Activated CD4-positive, alpha-beta memory T cell treated with anti-CD3 and anti-CD28 coated beads, Interleukin-2, amount 10 ng/mL, durations not matched to agents 7 days and 5 days (primary cell): ENCODE data around the gene ATAD2B. TPM values are rescaled to one million over a fixed set of nuclear protein-coding genes. Genes with fewer than 3 reads are reported as not detected.

ENCODE experiments used
- CTCF ChIA-PET: fragments of 350-600 bp; sonication (Branson Sonifier 250); formaldehyde crosslinking; loops from one replicate; lab custom pipeline; 2021; ENCODE audit warnings: antibody characterized with exemption, inconsistent platforms; lab: Charles Lee
- POLR2A ChIA-PET: fragments of 350-600 bp; sonication (Branson Sonifier 250); formaldehyde crosslinking; loops from one replicate; lab custom pipeline; 2021; ENCODE audit warnings: antibody characterized with exemption; lab: Charles Lee
- DNase-seq: peaks from one replicate; pipeline ENCODE4 v3.0.0-alpha.2; 2020
- H3K27ac Mint-ChIP-seq: one replicate; pipeline ENCODE4 v1.8.0; 2021; ENCODE audit warnings: mild to moderate bottlenecking, mixed read lengths
- H3K27me3 Mint-ChIP-seq: one replicate; pipeline ENCODE4 v1.8.0; 2021; ENCODE audit warnings: mixed read lengths
- H3K36me3 Mint-ChIP-seq: one replicate; pipeline ENCODE4 v1.8.0; 2021; ENCODE audit warnings: low read depth, mixed read lengths
- H3K4me1 Mint-ChIP-seq: one replicate; pipeline ENCODE4 v1.8.0; 2021; ENCODE audit warnings: mixed read lengths
- H3K4me3 Mint-ChIP-seq: one replicate; pipeline ENCODE4 v1.8.0; 2021; ENCODE audit warnings: mild to moderate bottlenecking, mixed read lengths
- H3K9me3 Mint-ChIP-seq: one replicate; pipeline ENCODE4 v1.8.0; 2021; ENCODE audit warnings: mixed read lengths
- total RNA-seq, 2 experiments: library from RNA; stranded (reverse); gene quantifications; one replicate each; pipeline ENCODE4 v1.2.3, GENCODE V29; 2021

ATAD2B gene
- total RNA-seq, 2 experiments from 2014 or later: 17.6 to 19.5 TPM

DNA sequence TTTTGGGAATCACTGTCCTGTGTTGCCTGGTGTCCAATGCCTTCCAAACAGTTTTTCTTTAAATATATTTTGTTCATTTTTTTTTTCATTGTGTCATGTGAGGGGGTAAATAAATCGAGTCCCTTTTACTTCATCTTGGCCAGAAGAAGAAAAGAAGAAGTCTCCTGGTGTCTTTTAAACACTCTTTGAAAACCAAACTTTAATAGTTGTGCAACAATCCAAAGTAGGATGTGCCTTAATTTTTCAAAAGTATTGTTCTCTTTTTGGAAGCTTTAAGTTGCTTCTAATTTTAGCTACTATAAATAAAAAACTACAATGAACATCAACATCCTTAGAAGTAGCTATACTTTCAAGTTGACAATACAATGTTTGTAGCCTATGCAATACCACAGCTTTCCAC lies 154.9 kb downstream of the ATAD2B start:
- no peak for DNase-seq
- Mint-ChIP-seq H3K27me3 (no peaks in the 10 kb centered on the region), H3K9me3 (no peaks in the 10 kb centered on the region), H3K4me1 (no peaks in the 10 kb centered on the region), H3K4me3 (no peak overlapping the region), H3K27ac (no peak overlapping the region), H3K36me3 (peaks cover 37% of the 10 kb centered on the region)
- ChIA-PET POLR2A (no interaction called here), CTCF (no interaction called here)

DNA sequence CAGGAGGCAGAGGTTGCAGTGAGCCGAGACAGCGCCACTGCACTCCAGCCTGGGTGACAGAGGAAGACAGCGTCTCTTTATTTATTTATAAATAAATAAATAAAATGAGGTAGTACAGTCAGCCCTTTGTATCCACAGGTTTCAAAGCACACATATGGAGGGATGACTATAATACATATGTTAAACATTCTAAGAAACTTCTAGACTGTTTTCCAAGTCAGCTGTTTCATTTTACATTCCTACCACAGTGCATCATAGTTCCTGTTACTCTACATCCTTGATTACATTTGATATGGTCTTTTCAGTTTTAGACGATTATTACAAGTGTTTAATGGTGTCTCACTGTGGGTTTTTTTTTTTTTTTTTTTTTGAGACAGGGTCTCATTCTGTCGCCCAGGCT lies 157.6 kb downstream of the ATAD2B start:
- no peak overlapping the region for H3K4me3 Mint-ChIP-seq

DNA sequence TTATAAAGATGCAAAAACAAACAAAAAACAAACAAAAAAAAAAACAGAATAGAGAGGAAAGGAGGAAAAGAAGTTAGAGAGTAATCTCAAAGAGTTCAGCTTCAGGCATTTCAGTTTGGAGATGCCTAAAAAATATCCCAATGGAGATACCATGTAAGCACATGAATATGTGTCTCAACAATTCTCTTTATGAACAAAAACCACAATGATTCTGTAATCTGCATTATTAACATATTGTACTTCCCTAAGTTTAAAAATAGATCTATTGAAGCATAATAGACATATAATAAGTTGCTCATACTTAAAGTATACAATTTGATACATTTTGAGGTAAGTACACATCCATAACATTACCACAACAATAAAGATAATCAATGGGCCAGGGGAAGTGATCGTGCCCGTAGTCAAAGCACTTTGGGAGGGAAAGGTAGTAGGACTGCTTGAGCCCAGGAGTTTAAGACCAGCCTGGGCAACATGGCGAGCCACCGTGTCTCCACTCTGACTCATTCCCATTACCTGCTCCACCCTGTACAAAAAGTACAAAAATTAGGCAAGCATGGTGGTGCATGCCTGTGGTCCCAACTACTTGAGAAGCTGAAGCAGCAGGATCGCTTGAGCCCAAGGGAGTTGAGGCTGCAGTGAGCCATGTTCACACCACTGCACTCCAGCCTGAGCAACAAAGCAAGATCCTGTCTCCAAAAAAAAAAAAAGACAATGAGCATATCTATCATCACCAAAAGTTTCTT lies 158.9 kb downstream of the ATAD2B start:
- H3K36me3 Mint-ChIP-seq: peaks cover 29% of the 10 kb centered on the region
- H3K27me3 Mint-ChIP-seq: no peaks in the 10 kb centered on the region
- CTCF ChIA-PET: interaction anchor here (0.6 kb wide), 1 partner anchor 316 kb away, joined by 3 read pairs; the partner anchor contains the start of gene TP53I3
- POLR2A ChIA-PET: no interaction called here
- no peak overlapping the region for H3K27ac Mint-ChIP-seq
- H3K4me1 Mint-ChIP-seq: no peaks in the 10 kb centered on the region
- H3K9me3 Mint-ChIP-seq: no peaks in the 10 kb centered on the region
- DNase-seq: no peak
- no peak overlapping the region for H3K4me3 Mint-ChIP-seq

More for the DNA sequence above, 157.6 kb downstream of the ATAD2B start:
- Mint-ChIP-seq H3K27ac (no peak overlapping the region), H3K9me3 (no peaks in the 10 kb centered on the region), H3K36me3 (peaks cover 31% of the 10 kb centered on the region), H3K4me1 (no peaks in the 10 kb centered on the region), H3K27me3 (no peaks in the 10 kb centered on the region)
- CTCF ChIA-PET: no interaction called here
- DNase-seq: no peak
- POLR2A ChIA-PET: no interaction called here

DNA sequence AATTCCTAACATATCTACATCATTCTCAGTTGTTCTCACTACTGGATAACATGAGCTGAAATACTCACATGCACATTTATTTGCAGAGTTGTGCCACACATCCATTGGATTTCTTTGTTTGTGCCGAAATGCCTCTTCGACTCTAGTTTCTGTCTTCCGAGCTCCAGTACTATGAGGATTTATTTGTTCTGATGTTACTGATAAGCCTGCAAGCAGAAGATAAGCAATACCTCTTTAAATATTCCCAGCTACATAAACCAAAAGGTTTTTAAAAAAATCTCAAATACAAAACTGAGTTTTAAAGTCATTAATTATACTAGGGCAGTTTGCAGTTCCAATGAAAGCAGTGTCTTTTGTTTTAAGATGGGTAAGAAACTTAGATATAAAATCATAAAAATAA lies 164.8 kb downstream of the ATAD2B start:
- no peak overlapping the region for H3K4me3 Mint-ChIP-seq
- CTCF ChIA-PET: no interaction called here
- no peak overlapping the region for H3K27ac Mint-ChIP-seq
- peaks cover 6% of the 10 kb centered on the region for H3K36me3 Mint-ChIP-seq
- H3K9me3 Mint-ChIP-seq: no peaks in the 10 kb centered on the region
- peaks cover 10% of the 10 kb centered on the region for H3K4me1 Mint-ChIP-seq
- no peaks in the 10 kb centered on the region for H3K27me3 Mint-ChIP-seq
- no peak for DNase-seq
- POLR2A ChIA-PET: no interaction called here

DNA sequence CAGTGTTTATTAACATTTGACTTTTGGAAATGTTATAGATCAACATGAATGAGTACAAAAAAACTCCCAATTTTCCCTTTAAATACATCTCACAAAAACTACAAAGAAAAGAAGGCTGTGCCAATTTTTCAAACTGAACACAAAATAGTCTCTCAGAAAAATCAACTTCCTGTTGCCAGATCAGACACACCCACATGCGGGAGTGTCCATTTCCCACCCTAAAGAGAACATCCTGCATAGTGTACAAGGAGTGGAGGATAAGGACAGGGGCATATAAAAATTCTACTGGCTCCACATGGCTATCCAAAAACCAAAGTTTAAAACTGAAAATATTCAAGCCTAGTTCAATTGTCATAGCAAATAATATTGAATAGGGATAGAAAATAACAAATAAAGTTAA lies 165.3 kb downstream of the ATAD2B start:
- Mint-ChIP-seq H3K36me3 (peaks cover 6% of the 10 kb centered on the region), H3K27me3 (no peaks in the 10 kb centered on the region), H3K4me1 (peaks cover 10% of the 10 kb centered on the region), H3K4me3 (no peak overlapping the region), H3K27ac (no peak overlapping the region), H3K9me3 (no peaks in the 10 kb centered on the region)
- DNase-seq: no peak
- CTCF ChIA-PET: no interaction called here
- POLR2A ChIA-PET: no interaction called here

DNA sequence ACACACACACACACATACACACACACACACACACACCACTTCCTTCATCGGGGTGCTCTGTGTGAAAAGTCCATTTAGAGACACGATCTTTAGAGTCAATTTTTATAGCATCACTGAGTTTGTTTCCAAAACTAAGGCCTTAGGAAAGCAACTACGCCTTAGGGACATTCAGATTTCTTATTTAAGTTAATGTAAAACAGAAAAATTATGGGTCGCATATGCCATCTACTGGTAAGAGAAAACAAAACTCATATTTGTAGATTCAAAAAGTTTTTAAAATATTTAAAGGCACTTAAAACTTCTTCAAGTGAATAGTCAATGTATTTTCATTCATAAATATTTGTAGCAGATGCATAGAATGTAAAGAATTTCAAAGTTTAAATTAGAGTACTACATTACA lies 166.2 kb downstream of the ATAD2B start:
- no peak overlapping the region for H3K27ac Mint-ChIP-seq
- no peak for DNase-seq
- peaks cover 10% of the 10 kb centered on the region for H3K4me1 Mint-ChIP-seq

DNA sequence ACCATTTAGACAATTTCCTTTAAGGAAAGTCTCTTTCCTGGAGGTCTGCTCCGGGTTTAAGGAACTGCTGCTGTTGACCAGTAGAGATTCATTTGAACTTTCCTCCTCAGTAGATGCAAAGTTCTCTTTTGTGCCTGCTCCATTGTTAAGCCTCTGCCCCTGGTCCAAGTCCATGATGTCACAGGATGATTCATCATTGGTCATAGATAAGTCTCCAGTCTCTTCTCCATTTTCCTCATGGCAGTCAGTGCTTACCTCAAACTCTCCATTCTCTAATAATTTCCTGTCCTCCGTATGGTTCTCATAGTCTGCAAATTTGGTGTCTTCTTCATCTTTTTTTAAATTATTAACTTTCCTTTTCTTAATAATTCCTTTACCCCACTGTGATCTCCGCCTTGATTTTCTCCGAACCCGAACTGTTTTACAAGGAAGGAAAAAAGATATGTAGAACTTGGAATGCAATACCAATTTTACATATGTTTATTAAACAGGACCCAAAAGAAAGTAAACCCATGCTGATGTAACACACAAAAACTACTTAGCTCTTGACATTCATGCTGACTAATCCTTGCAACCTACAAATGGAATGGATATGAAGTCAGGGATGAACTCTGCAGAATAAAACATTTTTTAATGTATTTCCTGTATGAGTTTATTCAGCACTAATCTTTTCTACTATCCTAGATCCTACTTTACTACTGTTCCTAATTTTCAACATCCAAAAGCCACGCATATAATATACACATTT lies 169.1 kb downstream of the ATAD2B start:
- H3K36me3 Mint-ChIP-seq: peaks cover 15% of the 10 kb centered on the region
- peaks cover 10% of the 10 kb centered on the region for H3K4me1 Mint-ChIP-seq
- no peaks in the 10 kb centered on the region for H3K9me3 Mint-ChIP-seq
- no peak overlapping the region for H3K4me3 Mint-ChIP-seq
- ChIA-PET POLR2A (no interaction called here), CTCF (no interaction called here)
- H3K27ac Mint-ChIP-seq: no peak overlapping the region
- no peaks in the 10 kb centered on the region for H3K27me3 Mint-ChIP-seq
- no peak for DNase-seq

More for the DNA sequence above, 166.2 kb downstream of the ATAD2B start:
- no peaks in the 10 kb centered on the region for H3K27me3 Mint-ChIP-seq
- H3K9me3 Mint-ChIP-seq: no peaks in the 10 kb centered on the region
- no peak overlapping the region for H3K4me3 Mint-ChIP-seq
- POLR2A ChIA-PET: no interaction called here
- H3K36me3 Mint-ChIP-seq: peaks cover 6% of the 10 kb centered on the region
- CTCF ChIA-PET: no interaction called here

DNA sequence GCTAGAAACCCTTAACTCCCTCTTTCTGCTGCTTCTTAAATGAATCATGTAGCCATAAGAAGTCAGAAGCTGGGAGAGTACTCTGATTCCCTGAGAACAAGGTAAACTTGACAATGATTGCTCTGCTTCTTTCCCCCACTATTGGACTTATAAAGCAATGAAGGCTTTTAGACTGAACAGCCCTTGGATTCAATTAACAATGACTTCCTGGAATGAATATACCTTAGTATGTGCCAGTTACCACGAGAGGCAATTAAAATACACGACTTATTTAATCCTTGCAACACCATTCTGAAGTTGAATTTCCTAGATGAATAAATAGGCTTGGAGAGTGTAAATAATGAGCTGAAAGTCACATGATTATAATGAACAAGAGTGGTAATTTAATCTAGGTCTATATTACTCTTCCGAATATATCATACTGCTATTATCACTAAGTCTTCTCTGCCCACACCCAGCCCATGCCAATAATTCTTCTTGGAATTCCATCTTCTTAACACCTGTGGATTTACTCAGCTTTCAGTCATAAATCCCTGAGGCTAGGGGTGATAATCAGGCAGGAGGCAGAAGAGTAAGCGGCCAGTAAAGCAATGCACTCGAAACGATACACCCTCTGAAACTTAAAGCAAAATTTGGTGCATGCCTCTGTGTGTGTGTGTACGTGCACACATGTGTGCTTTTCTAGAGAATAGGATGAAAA lies 170.2 kb downstream of the ATAD2B start:
- Mint-ChIP-seq H3K27ac (no peak overlapping the region), H3K4me1 (peaks cover 6% of the 10 kb centered on the region), H3K4me3 (no peak overlapping the region), H3K27me3 (no peaks in the 10 kb centered on the region), H3K36me3 (peaks cover 15% of the 10 kb centered on the region), H3K9me3 (no peaks in the 10 kb centered on the region)
- DNase-seq: no peak
- CTCF ChIA-PET: no interaction called here
- POLR2A ChIA-PET: no interaction called here

DNA sequence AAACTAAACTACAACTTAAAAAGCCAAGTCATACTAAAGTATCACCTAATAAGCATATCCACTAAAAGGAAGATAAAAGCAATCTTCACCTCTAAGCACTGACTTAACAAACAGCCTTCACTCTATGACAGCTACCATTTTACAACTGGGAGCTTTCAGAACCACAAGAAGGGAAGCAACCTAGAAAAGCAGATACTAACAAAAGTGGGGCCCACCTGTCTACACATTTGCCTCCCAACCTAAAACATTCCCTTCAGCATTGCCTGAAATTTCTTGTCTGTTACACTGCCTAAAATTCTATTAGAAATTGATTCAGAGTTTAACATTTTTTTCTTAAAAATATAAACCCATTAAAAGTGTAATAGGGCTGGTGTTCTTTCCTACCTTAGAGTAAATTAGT lies 172.0 kb downstream of the ATAD2B start:
- no peak for DNase-seq
- Mint-ChIP-seq H3K36me3 (peaks cover 15% of the 10 kb centered on the region), H3K27me3 (no peaks in the 10 kb centered on the region), H3K4me3 (no peak overlapping the region), H3K9me3 (no peaks in the 10 kb centered on the region), H3K4me1 (no peaks in the 10 kb centered on the region), H3K27ac (no peak overlapping the region)
- CTCF ChIA-PET: no interaction called here
- POLR2A ChIA-PET: no interaction called here

DNA sequence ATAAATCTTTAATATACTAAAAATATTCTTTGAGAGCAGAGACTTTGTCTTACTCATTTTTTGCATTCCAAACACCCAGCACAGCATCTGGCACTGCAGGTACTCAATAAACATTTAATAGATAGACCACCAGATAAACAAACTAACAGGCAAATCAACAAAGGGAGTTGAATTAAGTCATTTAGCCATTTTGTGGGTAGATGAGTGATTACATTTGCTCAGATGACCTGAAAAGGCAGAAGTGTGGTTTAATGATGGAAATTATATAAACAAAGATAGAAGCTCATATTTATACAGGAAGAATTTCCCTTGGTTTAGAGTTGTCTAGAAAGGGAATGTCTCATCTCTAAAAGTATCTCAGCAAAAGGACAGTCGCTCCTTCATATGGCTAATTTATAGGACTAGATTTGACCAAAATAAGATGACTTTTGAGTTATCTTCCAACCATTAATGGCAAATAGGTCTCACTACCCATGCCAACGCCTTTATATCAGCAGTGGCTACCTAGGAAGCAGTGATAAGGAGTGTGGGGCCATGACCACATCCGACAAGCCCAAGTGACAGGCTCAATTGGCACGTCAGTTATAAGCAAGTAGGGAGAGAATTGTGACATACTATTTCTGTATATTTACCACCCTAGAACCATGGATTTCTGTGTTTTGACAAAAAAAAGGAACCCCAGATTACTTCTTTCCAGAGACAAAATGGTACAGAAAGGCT lies 173.5 kb downstream of the ATAD2B start:
- Mint-ChIP-seq H3K27ac (no peak overlapping the region), H3K9me3 (no peaks in the 10 kb centered on the region), H3K36me3 (peaks cover 15% of the 10 kb centered on the region), H3K4me3 (no peak overlapping the region), H3K4me1 (no peaks in the 10 kb centered on the region), H3K27me3 (no peaks in the 10 kb centered on the region)
- DNase-seq: no peak
- ChIA-PET CTCF (no interaction called here), POLR2A (no interaction called here)

DNA sequence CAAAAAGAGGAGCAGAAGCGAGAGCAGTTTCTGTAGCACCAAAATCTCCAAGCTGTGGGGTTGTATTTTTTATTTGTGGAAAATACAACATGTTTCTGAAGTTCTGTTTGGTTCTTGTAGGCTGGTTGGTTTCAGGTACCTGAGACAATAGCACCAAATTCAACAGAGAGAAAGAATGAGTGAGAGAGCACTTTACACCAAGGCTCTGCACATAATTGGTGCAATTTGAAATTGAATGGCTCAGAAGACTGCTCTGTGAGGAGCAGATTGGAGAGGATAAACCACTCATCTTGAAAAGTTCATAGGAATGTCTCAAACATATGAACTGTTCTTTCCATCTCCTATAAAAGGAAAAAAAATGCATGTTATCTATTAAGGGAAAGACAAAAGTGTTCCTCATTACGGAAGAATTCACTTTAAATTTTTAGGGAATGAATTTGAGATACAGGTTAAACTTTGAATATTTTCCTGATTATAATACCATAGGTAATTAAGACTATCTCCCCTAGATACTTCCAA lies 175.1 kb downstream of the ATAD2B start:
- Mint-ChIP-seq H3K27ac (no peak overlapping the region), H3K27me3 (no peaks in the 10 kb centered on the region), H3K4me3 (no peak overlapping the region), H3K4me1 (no peaks in the 10 kb centered on the region), H3K36me3 (peaks cover 8% of the 10 kb centered on the region), H3K9me3 (no peaks in the 10 kb centered on the region)
- DNase-seq: no peak
- ChIA-PET CTCF (interaction anchor here (1.5 kb wide), 1 partner anchor 8 kb away, joined by 4 read pairs; no protein-coding TSS in a partner anchor), POLR2A (no interaction called here)

DNA sequence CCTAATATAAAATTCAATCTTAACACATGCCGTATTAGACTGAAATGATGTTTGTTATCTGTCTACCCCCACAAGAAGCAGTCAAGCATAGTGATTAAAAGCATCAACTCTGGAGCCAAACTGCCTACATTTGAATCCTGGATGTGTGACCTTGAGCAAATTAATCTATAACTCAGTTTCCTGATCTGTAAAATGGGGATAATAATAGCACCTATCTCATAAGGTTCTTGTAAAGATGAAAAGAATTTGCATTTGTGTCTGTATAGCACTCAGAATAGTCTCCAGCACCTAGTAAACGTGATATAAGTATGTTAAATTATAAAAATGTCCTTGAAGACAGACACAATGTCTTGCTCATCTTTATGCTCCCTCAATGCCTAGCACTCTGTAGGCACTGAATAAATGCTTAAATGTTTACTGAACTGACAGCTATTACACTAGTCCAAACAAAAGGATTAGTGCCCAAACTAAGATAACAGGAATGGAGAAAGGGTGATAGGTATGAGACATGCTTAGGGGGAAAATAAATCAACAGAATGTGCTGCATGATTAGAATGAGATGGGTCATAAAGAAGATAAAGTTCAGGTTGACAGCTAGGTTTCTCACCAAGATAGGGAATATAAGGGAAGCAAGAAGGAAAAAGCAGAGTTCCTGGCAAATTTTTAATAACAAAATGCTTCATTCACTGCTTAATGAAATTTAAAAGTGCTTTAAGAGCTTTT lies 180.6 kb downstream of the ATAD2B start:
- H3K27me3 Mint-ChIP-seq: no peaks in the 10 kb centered on the region
- ChIA-PET POLR2A (no interaction called here), CTCF (no interaction called here)
- no peaks in the 10 kb centered on the region for H3K36me3 Mint-ChIP-seq
- H3K9me3 Mint-ChIP-seq: no peaks in the 10 kb centered on the region
- no peak for DNase-seq
- no peaks in the 10 kb centered on the region for H3K4me1 Mint-ChIP-seq
- no peak overlapping the region for H3K4me3 Mint-ChIP-seq
- no peak overlapping the region for H3K27ac Mint-ChIP-seq
